ENCODE measurements around the gene DBX2.
A peak's percentile ranks its signal among the peaks of the same experiment; 100 is the strongest.
"Not testable (repeated sequence)": the region's sequence is repeated elsewhere in the genome, so short reads cannot be mapped to it uniquely, and the experiment has no call there.

DBX2 gene

DNA sequence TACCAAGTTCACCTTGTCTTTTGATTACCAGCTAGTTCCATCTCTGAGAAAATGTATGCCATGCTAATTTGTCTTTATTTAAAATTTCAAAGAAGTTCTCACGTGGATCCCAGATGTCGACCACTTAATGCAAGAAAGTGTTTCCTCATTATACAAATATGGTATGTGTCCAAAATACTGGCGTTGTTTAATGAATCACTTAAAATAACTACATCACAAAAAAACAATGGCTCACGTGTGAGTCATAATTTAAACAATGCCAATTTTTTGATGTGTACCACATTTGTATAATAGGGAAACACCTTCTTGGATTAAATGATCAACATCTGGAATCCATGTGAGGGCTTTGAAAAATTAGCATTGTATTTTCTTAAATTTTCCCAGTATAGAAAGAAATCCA, 40.8 kb downstream of the DBX2 start:
- DNase-seq (ENCODE audit: low read depth, low spot score) = no peak

DNA sequence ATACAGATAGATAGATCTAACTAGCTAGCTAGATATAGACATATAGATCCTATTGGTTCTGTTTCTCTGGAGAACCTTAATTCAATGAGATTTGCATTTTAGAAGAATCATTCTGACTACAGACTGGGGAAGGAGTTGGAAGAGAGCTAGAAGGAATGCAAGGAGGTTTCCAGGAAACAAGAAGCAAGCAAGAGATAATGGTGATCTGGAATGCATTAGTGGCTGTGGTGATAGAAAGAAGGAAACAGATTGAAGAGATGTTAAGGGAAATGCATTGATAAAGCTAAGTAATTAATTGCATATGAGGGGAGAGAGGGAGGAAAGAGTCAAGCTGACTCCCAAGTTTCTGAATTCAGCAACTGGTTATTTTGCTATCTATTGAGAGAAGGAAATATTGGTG, 42.7 kb downstream of the DBX2 start:
- no peak for DNase-seq (ENCODE audit: low read depth, low spot score)

DNA sequence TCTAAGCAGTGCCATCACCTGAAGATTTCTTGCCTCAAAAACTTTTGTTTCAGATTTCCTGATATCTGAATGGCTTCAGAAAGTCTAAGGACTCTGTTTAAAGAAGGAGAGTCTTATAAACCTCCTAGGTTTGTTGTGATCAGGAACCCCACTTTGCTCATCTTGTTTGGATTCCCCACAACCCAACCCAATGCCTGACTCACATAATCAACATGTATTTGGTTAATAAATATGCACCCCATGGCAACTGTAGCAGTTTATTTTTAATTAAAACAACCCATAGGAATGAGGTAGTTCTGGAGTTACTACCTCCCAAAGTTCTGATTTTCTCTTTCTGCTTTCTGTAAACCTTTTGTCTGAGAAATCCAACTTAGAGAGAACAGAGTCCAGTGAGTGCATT, 51.5 kb downstream of the DBX2 start:
- no peak for DNase-seq (ENCODE audit: low read depth, low spot score)

DNA sequence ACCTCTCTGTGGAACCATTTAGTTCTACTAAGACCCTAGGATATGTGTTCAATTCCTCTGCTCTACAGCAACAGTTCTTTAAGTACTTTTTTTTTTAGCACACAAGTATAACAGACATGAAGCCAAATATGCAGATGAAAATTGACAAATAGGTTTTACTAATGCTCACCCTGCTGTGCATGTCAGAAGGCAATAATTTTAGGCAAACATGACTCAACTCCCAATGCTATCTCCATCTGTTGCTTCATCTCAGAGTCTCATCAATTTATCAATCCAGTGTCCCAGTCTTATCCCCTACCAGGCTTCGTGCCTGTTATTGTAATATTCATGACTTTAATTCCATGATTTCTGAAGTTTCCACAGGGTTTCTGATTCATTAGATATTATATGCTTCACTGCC, 57.7 kb downstream of the DBX2 start:
- no peak for DNase-seq (ENCODE audit: low read depth, low spot score)

DNA sequence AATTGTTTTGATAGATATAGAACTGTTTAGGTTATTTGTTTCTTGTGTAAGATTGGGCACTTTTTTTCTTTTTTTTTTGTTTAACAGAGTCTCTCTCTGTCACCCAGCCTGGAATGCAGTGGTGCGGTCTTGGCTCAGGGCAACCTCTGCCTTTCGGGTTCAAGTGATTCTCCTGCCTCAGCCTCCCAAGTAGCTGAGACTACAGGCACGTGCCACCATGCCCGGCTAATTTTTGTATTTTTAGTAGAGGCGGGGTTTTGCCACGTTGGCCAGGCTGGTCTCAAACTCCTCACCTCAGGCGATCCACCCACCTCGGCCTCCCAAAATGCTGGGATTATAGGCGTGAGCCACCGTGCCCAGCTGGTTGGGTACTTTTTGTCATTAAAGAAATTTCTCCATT, 66.0 kb downstream of the DBX2 start:
- DNase-seq (ENCODE audit: low read depth, low spot score) = not testable (repeated sequence)

DNA sequence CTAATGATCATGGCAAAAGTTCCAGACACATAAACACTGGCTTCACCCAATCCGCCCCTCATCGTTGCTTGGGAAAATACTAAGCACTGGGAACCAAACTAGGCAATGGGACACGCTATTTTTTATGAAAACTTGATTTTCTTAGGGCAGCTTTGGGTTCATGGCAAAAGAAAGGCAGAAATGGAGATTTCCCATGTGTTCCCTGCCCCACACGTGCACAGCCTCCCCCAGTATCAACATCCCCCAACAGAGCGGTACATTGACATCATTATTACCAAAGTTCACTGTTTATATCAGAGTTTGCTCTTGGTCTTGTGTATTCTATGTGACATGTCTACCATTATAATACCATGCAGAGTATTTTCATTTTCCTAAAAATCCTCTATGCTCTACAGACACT, 71.0 kb downstream of the DBX2 start:
- no peak for DNase-seq (ENCODE audit: low read depth, low spot score)

DNA sequence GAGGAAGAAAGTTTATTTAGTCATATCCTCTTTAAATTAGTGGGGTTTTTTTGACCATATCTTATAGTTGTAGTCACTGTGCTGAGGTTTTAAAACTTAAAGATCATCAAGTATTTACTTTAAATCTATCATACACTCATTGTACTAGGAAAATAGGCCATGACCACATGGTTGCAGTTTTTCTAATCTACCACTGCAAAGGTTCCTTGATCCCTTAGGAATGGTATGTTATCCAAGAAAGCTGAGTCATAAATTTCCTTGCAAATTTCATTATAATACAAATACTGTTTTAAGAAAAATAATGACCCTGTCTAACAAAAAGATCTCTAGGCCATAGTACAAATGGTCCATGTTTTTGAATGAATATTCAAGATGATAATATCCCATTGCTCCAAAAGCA, 74.7 kb downstream of the DBX2 start:
- no peak for DNase-seq (ENCODE audit: low read depth, low spot score)

DNA sequence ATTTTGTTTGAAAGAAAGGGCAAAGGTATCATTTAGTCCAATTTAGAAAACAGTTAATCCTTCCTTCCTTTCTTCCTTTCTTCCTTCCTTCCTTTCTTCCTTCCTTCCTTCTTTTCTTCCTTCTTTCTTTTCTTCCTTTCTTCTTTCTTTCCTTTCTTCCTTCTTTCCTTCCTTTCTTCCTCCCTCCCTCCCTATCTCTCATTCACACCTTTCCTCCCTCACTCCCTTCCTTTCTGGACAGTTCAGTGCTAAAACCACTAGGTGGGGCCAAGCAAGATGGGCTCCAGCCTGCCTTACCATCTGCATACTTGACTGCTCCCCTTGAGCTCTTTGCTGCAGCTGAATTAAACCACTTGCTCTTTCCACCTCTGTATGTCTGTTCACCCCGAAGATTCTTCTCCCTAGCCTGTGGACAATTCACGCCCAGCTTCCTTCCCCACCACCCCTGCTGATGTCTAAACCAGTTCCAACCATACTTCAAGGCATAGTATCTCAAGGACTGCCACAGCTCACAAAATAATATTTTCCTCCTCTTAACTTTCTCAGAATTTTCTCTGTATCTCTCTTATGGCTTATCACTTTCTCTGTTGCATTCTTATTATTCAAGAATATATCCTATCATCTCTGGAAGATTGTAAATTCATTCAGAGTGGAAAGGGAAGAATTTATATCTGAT, 78.0 kb downstream of the DBX2 start:
- DNase-seq (ENCODE audit: low read depth, low spot score) = peak; percentile 4

DNA sequence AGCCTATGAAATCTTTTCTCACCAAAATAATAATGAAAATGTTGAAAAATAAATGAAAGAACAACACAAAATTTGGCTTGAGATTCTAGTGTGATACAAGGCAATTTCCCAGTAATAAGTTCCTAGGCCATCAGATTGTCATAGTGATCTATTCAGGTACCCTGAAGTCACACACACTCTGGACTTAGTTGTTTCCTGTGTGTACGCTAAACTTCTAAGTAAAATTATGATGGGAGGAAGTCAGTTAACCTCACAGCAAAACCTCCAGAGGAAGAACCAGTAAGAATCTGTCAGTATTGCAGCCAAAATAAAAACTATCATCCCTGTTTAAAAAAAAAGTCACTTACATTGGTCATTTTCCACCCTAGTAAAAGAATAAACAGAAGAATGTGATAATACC, 81.9 kb downstream of the DBX2 start:
- no peak for DNase-seq (ENCODE audit: low read depth, low spot score)

All from astrocyte of the hippocampus (primary cell).